Neural cell (in vitro differentiated cells): ENCODE data around the gene ASPHD1. TPM values are rescaled to one million over a fixed set of nuclear protein-coding genes. Genes with fewer than 3 reads are reported as not detected.

Source experiments
- H2AFZ ChIP-seq: fragments of 200-600, 300-800 bp; sonication (generic), shearing (Covaris generic); 2 replicates; pipeline ENCODE4 v1.6.0; 2014; ENCODE audit warnings: low read depth, mild to moderate bottlenecking, antibody characterized with exemption, low read length, moderate library complexity
- H3F3A ChIP-seq: fragments of 200-600 bp; shearing (Covaris generic); 2 replicates; pipeline ENCODE4 v1.6.1; 2016; ENCODE audit warnings: mild to moderate bottlenecking, moderate library complexity, mixed read lengths, antibody characterized with exemption, low read length; ENCODE audit not compliant: insufficient read depth, poor library complexity, severe bottlenecking
- H3K27ac ChIP-seq: fragments of 200-600, 300-800 bp; sonication (generic), shearing (Covaris generic); 2 replicates; pipeline ENCODE4 v1.5.1; 2014; ENCODE audit warnings: mild to moderate bottlenecking, low read length, moderate library complexity
- H3K27me3 ChIP-seq: fragments of 300-800, 200-600 bp; sonication (generic), shearing (Covaris generic); 2 replicates; pipeline ENCODE4 v1.6.0; 2014; ENCODE audit warnings: mild to moderate bottlenecking, low read depth, low read length, moderate library complexity; ENCODE audit not compliant: insufficient read depth
- H3K36me3 ChIP-seq: fragments of 300-800, 200-600 bp; sonication (generic), shearing (Covaris generic); 2 replicates; pipeline ENCODE4 v1.5.1; 2014; ENCODE audit warnings: mild to moderate bottlenecking, antibody characterized with exemption, low read length, moderate library complexity; ENCODE audit not compliant: insufficient read depth
- H3K4me2 ChIP-seq: fragments of 300-800, 200-600 bp; sonication (generic), shearing (Covaris generic); 2 replicates; pipeline ENCODE4 v1.6.0; 2014; ENCODE audit warnings: mild to moderate bottlenecking, low read length
- H3K4me3 ChIP-seq: fragments of 300-800, 200-600 bp; sonication (generic), shearing (Covaris generic); 2 replicates; pipeline ENCODE4 v1.5.1; 2014; ENCODE audit warnings: mild to moderate bottlenecking, low read length, moderate library complexity
- H3K79me2 ChIP-seq: fragments of 200-600 bp; shearing (Covaris generic); replicated peaks from 2 replicates; pipeline ENCODE4 v1.6.0; 2014; ENCODE audit warnings: mild to moderate bottlenecking, low read length, moderate library complexity; ENCODE audit not compliant: insufficient read depth
- H3K9ac ChIP-seq: fragments of 300-800, 200-600 bp; sonication (generic), shearing (Covaris generic); 2 replicates; pipeline ENCODE4 v1.6.1; 2016; ENCODE audit warnings: mild to moderate bottlenecking, low read length, mixed read lengths
- H3K9me2 ChIP-seq: fragments of 200-600 bp; shearing (Covaris generic); 2 replicates; pipeline ENCODE4 v1.6.1; 2016; ENCODE audit warnings: mild to moderate bottlenecking, low read length, mixed read lengths; ENCODE audit not compliant: insufficient read depth
- H3K9me3 ChIP-seq: fragments of 200-600, 300-800 bp; sonication (generic), shearing (Covaris generic); 2 replicates; pipeline ENCODE4 v1.6.1; 2016; ENCODE audit warnings: mild to moderate bottlenecking, mixed run types, low read length, moderate library complexity, mixed read lengths
- H4K20me1 ChIP-seq: fragments of 200-600 bp; shearing (Covaris generic); 2 replicates; pipeline ENCODE4 v1.6.1; 2016; ENCODE audit warnings: mild to moderate bottlenecking, mixed run types; ENCODE audit not compliant: insufficient read depth
- EP300 ChIP-seq: fragments of 450-650 bp; conservative IDR thresholded peaks from 2 replicates; pipeline ENCODE4 v1.6.1; 2014; ENCODE audit warnings: antibody characterized with exemption, mild to moderate bottlenecking, moderate library complexity; ENCODE audit not compliant: poor library complexity, severe bottlenecking
- MXI1 ChIP-seq: fragments of 450-650 bp; conservative IDR thresholded peaks from 2 replicates; pipeline ENCODE4 v1.6.1; 2014; ENCODE audit warnings: antibody characterized with exemption, mild to moderate bottlenecking; ENCODE audit not compliant: poor library complexity, severe bottlenecking
- SMC3 ChIP-seq: fragments of 450-650 bp; conservative IDR thresholded peaks from 2 replicates; pipeline ENCODE4 v1.6.1; 2014; ENCODE audit warnings: antibody characterized with exemption, mild to moderate bottlenecking, moderate library complexity; ENCODE audit not compliant: poor library complexity
- polyA plus RNA-seq: library from polyadenylated mRNA; depleted of rRNA; stranded (reverse); fragments of >200 nt; gene quantifications from 2 replicates; pipeline ENCODE4 v1.2.3, GENCODE V29; 2014
- TF ChIP-seq, protein P1 (sequence below): IDR thresholded peaks from 2 replicates; pipeline ENCODE4 v1.6.1; 2012; ENCODE audit warnings: borderline replicate concordance
- TF ChIP-seq, protein P2 (sequence below): fragments of 450-650 bp; IDR thresholded peaks from 2 replicates; pipeline ENCODE4 v1.5.1; 2014; ENCODE audit warnings: antibody characterized with exemption, mild to moderate bottlenecking, moderate library complexity; ENCODE audit not compliant: poor library complexity, severe bottlenecking

ASPHD1 gene
- polyA plus RNA-seq, 1 donor from 2014 or later: 38.9 TPM

DNA sequence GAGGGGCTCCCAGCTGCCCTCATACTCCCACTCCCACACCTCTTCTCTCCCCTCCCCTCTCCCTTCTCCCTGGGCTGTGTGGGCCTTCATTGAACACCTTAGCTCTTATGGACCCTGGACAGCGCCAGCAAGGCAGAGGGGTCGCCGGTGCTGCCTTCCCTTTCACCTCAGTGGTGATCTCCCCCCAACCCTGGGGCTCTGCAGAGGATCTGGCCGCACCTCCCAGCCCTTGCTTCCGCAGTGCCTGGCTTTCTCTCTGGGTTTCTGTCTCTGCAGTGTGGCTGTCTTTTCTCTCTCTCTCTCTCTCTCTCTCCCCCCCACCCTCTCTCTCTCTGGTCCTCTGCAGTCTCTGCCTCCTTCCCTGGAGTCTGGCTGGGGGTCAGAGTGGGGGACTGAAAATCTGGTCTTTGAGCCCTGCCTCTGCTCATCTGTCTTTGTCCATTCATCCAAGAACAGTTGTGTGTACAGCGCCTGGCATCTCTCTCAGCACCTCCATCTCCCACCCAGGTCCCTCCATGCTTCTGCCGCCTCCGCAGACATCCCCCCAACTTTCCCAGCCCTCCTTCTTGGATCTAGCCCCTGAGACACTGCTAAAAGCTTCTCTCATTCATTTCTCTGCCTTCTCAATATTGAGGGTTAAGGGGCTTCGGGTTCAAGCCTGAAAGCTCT is 2.0 kb upstream of the ASPHD1 start:
- Histone ChIP-seq H3K4me3 (peak overlapping the region; percentile 75), H3F3A (no peaks in the 10 kb centered on the region), H3K27me3 (no peaks in the 10 kb centered on the region), H3K9ac (peak overlapping the region; percentile 98), H3K79me2 (peaks cover 22% of the 10 kb centered on the region), H2AFZ (no peak overlapping the region), H3K9me3 (no peaks in the 10 kb centered on the region), H3K27ac (peak overlapping the region; percentile 98), H3K9me2 (no peaks in the 10 kb centered on the region), H3K4me2 (peak overlapping the region; percentile 94), H3K36me3 (no peaks in the 10 kb centered on the region), H4K20me1 (no peaks in the 10 kb centered on the region)
- TF ChIP-seq EP300 (no peak), MXI1 (peak; percentile 61), SMC3 (no peak)
- TF ChIP-seq, protein P1, sequence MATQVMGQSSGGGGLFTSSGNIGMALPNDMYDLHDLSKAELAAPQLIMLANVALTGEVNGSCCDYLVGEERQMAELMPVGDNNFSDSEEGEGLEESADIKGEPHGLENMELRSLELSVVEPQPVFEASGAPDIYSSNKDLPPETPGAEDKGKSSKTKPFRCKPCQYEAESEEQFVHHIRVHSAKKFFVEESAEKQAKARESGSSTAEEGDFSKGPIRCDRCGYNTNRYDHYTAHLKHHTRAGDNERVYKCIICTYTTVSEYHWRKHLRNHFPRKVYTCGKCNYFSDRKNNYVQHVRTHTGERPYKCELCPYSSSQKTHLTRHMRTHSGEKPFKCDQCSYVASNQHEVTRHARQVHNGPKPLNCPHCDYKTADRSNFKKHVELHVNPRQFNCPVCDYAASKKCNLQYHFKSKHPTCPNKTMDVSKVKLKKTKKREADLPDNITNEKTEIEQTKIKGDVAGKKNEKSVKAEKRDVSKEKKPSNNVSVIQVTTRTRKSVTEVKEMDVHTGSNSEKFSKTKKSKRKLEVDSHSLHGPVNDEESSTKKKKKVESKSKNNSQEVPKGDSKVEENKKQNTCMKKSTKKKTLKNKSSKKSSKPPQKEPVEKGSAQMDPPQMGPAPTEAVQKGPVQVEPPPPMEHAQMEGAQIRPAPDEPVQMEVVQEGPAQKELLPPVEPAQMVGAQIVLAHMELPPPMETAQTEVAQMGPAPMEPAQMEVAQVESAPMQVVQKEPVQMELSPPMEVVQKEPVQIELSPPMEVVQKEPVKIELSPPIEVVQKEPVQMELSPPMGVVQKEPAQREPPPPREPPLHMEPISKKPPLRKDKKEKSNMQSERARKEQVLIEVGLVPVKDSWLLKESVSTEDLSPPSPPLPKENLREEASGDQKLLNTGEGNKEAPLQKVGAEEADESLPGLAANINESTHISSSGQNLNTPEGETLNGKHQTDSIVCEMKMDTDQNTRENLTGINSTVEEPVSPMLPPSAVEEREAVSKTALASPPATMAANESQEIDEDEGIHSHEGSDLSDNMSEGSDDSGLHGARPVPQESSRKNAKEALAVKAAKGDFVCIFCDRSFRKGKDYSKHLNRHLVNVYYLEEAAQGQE: peak; percentile 19
- TF ChIP-seq, protein P2, sequence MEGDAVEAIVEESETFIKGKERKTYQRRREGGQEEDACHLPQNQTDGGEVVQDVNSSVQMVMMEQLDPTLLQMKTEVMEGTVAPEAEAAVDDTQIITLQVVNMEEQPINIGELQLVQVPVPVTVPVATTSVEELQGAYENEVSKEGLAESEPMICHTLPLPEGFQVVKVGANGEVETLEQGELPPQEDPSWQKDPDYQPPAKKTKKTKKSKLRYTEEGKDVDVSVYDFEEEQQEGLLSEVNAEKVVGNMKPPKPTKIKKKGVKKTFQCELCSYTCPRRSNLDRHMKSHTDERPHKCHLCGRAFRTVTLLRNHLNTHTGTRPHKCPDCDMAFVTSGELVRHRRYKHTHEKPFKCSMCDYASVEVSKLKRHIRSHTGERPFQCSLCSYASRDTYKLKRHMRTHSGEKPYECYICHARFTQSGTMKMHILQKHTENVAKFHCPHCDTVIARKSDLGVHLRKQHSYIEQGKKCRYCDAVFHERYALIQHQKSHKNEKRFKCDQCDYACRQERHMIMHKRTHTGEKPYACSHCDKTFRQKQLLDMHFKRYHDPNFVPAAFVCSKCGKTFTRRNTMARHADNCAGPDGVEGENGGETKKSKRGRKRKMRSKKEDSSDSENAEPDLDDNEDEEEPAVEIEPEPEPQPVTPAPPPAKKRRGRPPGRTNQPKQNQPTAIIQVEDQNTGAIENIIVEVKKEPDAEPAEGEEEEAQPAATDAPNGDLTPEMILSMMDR: no peak

- Histone ChIP-seq H3K27ac (peak overlapping the region; percentile 98), H3K4me3 (peak overlapping the region; percentile 75), H2AFZ (peak overlapping the region; percentile 40), H3K36me3 (no peaks in the 10 kb centered on the region), H3K9ac (peak overlapping the region; percentile 98), H3K4me2 (peak overlapping the region; percentile 94), H3K79me2 (peaks cover 22% of the 10 kb centered on the region), H4K20me1 (no peaks in the 10 kb centered on the region), H3K9me3 (no peaks in the 10 kb centered on the region), H3F3A (no peaks in the 10 kb centered on the region), H3K27me3 (no peaks in the 10 kb centered on the region), H3K9me2 (no peaks in the 10 kb centered on the region)
- TF ChIP-seq MXI1: no peak
- TF ChIP-seq, protein P2: no peak
- TF ChIP-seq, protein P1: peak; percentile 3
- no peak for TF ChIP-seq EP300
Measured at GRCh38 chr16:29898804-29899515, 1.3 kb upstream of the ASPHD1 start.
